Memory B cell (primary cell): Measurements from ENCODE around the gene COL23A1.

Source experiments
- ATAC-seq: fragments of 150-1000 bp; cut with Tn5 transposase; 2 replicates; pipeline ENCODE4 v1.10.0; 2021; ENCODE audit warnings: low read depth, mild to moderate bottlenecking, moderate library complexity
- DNase-seq, 2 donors: peaks; one replicate each; pipeline ENCODE4 v3.0.0; 2022; ENCODE audit warnings: low spot score in 2 of 2
- H3K27ac Mint-ChIP-seq: one replicate; pipeline ENCODE4 v1.8.0; 2022; ENCODE audit warnings: mild to moderate bottlenecking, moderate library complexity, mixed read lengths
- H3K27me3 Mint-ChIP-seq: one replicate; pipeline ENCODE4 v1.8.0; 2022; ENCODE audit warnings: mixed read lengths
- H3K36me3 Mint-ChIP-seq: one replicate; pipeline ENCODE4 v1.8.0; 2022; ENCODE audit warnings: mild to moderate bottlenecking, mixed read lengths
- H3K4me1 Mint-ChIP-seq: one replicate; pipeline ENCODE4 v1.8.0; 2022; ENCODE audit warnings: mixed read lengths
- H3K4me3 Mint-ChIP-seq: one replicate; pipeline ENCODE4 v1.8.0; 2022; ENCODE audit warnings: mild to moderate bottlenecking, moderate library complexity, mixed read lengths
- H3K9me3 Mint-ChIP-seq: one replicate; pipeline ENCODE4 v1.8.0; 2022; ENCODE audit warnings: mixed read lengths

The COL23A1 gene

DNA sequence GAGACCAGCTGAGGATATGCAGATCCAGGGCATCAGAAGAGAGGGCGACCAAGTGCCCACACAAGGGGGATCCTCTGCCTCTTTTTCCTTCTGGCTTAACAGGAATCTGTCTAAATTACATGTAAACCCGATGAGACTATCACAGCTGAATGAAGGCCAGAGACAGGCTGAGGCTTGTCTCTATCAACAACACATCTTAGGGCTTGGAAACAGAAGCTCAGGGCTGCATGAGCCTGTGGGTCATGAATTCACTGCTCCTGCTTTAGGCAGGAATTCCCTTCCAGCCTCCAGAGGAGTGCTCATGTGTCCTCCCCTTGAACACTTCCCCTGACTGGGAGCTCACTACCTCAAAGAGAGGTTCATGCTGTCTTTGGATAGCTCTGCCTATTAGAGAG lies 251.4 kb downstream of the COL23A1 start:
- peaks cover 6% of the 10 kb centered on the region for H3K27me3 Mint-ChIP-seq
- no peak overlapping the region for H3K27ac Mint-ChIP-seq
- no peaks in the 10 kb centered on the region for H3K4me1 Mint-ChIP-seq
- H3K9me3 Mint-ChIP-seq: no peaks in the 10 kb centered on the region
- no peak for ATAC-seq
- H3K4me3 Mint-ChIP-seq: no peak overlapping the region
- H3K36me3 Mint-ChIP-seq: no peaks in the 10 kb centered on the region
- DNase-seq: no peak

DNA sequence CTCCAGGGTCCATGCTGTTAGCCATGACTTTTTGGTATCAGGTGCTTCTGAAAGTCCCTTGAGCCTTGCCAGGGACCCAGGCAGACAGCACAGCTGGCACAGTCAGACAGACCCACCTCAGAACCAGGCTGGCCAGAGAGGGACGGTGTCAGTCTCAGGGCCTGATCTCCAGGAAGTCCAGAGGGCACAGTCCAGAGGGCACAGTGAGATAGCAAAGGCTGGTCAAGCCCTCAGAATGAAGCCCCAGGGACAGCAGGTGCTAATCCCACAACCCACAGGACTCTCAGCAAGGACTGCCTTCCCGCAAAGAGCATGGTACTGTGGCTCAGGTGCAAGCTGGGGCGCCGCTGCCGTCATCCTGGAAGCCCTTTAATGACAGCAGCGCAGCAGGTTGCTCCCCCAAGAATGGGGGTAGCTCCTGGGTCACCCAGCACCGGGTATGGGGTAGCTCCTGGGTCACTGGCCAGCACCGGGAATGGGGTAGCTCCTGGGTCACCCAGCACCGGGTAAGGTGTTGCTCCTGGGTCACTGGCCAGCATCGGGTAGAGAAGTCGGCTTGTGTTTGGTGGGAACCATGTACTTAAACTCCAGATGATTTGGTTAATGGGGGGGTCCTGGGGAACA lies 252.0 kb downstream of the COL23A1 start:
- H3K9me3 Mint-ChIP-seq: no peaks in the 10 kb centered on the region
- no peak overlapping the region for H3K4me3 Mint-ChIP-seq
- H3K4me1 Mint-ChIP-seq: no peaks in the 10 kb centered on the region
- ATAC-seq (no peak), DNase-seq (no peak)
- H3K36me3 Mint-ChIP-seq: no peaks in the 10 kb centered on the region
- no peak overlapping the region for H3K27ac Mint-ChIP-seq
- H3K27me3 Mint-ChIP-seq: peaks cover 6% of the 10 kb centered on the region

DNA sequence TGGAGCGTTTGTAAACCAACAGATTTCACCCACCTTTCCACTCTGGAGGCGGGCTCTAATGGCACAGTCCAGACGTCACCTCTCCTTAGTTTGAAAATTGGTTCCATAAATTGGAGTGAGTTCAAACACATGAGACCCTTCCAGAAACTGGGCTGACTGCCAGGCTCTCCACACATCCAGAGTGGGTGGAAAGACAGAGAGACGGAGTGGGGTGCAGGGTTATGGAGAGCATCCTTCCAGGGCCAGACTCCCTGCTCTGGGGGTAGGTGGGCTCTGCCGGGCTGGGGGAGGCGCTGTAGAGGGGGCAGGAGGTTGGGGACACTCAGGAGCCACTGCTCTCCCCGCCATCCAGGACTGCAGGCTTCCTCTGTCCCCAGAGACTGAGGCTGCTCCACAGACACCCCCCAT lies 252.9 kb downstream of the COL23A1 start:
- Mint-ChIP-seq H3K27ac (no peak overlapping the region), H3K4me1 (no peaks in the 10 kb centered on the region)
- DNase-seq: no peak

DNA sequence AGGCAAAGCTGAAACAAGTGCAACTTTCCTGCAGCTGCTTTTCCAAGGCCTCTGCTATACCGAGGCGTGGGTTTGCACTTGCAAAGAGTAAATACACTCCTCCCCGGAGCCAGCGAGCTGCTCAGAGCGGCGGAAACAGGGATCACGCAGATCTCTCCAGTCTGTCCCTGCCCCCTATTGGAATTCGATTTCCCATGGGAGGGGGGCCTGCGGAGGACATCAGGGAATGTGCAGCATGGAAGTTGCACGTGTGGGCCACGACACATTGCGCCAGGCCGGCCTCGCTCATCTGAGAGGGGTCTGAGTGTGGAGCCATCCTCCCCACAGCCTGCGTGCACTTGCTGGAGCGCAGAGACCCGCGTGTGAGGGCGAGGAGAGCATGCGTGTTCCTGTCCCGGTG lies 253.3 kb downstream of the COL23A1 start:
- Mint-ChIP-seq H3K4me3 (no peak overlapping the region), H3K27me3 (peaks cover 5% of the 10 kb centered on the region), H3K36me3 (no peaks in the 10 kb centered on the region), H3K9me3 (no peaks in the 10 kb centered on the region), H3K4me1 (no peaks in the 10 kb centered on the region), H3K27ac (no peak overlapping the region)
- DNase-seq: no peak
- ATAC-seq: no peak

More for the DNA sequence above, 252.9 kb downstream of the COL23A1 start:
- Mint-ChIP-seq H3K9me3 (no peaks in the 10 kb centered on the region), H3K36me3 (no peaks in the 10 kb centered on the region), H3K27me3 (peaks cover 6% of the 10 kb centered on the region), H3K4me3 (no peak overlapping the region)
- no peak for ATAC-seq

DNA sequence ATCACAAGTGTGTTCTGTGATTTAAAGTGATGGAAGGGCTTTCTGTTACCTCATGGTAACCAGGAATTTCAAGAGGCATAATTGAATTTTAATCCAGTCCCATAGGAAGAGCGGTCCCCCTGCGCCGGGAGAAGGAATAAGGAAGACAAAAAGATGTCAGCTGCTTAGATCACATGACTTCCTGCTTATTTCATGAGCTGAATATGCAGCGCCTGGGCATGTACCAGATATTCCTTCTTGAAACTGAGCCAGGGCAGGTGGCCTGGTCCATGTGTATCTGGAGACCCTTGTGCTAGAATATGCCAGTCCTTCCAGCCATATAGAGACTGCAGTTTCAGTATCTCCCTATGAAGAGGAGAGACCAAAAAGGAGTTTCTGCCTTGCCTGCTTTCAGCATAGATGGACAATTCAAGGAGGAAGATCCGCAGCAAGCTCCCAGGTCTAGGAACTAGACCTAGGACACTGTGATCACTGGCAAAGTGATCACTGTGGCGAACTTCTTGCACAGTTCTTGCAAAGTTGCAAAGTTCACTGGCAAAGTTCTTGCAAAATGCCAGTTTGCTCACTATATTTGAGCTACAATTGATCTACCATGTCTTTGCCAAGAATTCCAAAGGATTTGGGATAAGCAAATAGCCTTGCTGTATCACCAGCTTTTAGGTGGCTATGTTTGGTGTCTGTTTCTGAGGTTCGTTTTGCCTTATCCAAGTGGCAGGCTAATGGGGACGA lies 254.7 kb downstream of the COL23A1 start:
- Mint-ChIP-seq H3K9me3 (no peaks in the 10 kb centered on the region), H3K4me3 (no peak overlapping the region), H3K27ac (no peak overlapping the region), H3K4me1 (peaks cover 4% of the 10 kb centered on the region), H3K36me3 (no peaks in the 10 kb centered on the region), H3K27me3 (peaks cover 3% of the 10 kb centered on the region)
- ATAC-seq (no peak), DNase-seq (no peak)

DNA sequence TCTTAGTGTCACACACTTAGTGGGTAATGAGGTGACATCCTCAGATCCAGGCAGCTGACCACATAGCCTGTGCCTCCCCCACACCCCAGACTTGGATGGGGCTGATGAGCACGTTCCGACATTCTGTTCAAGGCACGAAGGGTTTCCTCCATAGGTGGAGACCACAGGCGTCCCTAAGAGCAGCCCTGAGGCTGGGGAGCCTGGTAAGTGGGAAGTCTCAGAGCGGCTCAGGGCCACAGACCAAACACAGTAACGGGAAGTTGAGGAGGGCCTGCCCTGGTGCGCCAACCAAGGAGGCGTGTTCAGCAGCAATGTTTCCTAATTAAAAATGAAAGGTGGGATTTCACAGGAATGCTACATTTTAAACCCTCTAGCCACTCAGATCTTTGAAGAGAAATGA lies 255.3 kb downstream of the COL23A1 start:
- H3K27me3 Mint-ChIP-seq: peaks cover 3% of the 10 kb centered on the region
- no peak overlapping the region for H3K27ac Mint-ChIP-seq
- H3K4me3 Mint-ChIP-seq: no peak overlapping the region

DNA sequence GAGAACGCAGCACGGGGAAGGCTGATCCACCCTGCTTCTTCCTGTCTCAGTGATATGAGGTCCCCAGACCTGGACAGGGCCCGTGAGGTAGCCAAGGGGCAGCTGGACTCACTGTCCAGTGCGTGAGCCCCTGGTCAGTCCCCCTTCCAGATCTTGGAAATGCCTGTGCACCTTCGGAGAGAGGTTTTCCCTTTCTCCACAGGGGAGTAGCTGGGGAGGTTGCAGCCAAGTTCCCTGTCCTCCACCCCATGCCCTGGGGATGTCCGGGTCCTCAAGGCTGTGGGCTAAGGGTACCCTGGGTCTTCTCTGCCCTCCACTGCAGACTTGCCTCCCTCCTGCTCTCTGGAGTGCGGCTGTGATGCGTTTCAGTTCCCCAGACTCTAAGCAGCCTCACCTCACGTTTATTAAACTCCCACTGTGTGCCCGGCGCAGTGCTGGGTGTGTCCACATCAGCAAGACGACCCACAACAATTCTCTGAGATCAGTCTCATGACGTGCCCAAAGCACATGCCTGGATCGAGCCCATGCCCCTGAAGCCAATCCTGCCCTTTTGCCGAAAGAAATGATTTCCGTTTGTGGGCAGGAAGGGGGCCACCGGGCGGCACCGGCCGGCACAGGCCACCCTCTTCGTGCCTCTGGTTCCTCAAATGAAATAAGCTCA lies 256.2 kb downstream of the COL23A1 start:
- Mint-ChIP-seq H3K4me3 (no peak overlapping the region), H3K27ac (no peak overlapping the region), H3K36me3 (no peaks in the 10 kb centered on the region), H3K9me3 (no peaks in the 10 kb centered on the region), H3K4me1 (peaks cover 4% of the 10 kb centered on the region), H3K27me3 (peaks cover 3% of the 10 kb centered on the region)
- DNase-seq (no peak), ATAC-seq (no peak)

More for the DNA sequence above, 255.3 kb downstream of the COL23A1 start:
- Mint-ChIP-seq H3K36me3 (no peaks in the 10 kb centered on the region), H3K9me3 (no peaks in the 10 kb centered on the region), H3K4me1 (peaks cover 4% of the 10 kb centered on the region)
- DNase-seq (no peak), ATAC-seq (no peak)

DNA sequence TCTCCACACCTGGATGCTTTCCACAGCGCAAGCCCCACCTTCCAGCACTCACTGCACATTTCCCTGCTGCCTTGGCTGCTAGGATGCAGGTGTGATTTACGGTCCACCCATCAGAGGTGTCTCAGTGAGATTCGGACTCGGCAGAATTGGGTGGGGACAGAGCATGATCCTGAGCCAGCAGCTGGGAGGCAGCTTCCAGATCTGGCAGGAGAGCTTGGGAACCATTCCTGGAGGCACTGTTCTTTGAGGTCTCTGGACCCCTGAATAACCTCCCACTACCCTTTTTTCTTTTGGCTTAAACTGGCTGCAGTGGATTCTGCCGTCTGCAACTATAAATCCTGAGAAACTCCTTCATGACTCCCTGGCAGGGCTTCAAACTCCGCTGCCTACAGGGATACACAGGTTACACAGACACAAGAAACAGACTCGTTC lies 258.0 kb downstream of the COL23A1 start:
- ATAC-seq (no peak), DNase-seq (no peak)
- no peak overlapping the region for H3K27ac Mint-ChIP-seq
- no peaks in the 10 kb centered on the region for H3K9me3 Mint-ChIP-seq
- H3K4me3 Mint-ChIP-seq: no peak overlapping the region
- H3K36me3 Mint-ChIP-seq: no peaks in the 10 kb centered on the region
- peaks cover 6% of the 10 kb centered on the region for H3K4me1 Mint-ChIP-seq
- peaks cover 3% of the 10 kb centered on the region for H3K27me3 Mint-ChIP-seq

DNA sequence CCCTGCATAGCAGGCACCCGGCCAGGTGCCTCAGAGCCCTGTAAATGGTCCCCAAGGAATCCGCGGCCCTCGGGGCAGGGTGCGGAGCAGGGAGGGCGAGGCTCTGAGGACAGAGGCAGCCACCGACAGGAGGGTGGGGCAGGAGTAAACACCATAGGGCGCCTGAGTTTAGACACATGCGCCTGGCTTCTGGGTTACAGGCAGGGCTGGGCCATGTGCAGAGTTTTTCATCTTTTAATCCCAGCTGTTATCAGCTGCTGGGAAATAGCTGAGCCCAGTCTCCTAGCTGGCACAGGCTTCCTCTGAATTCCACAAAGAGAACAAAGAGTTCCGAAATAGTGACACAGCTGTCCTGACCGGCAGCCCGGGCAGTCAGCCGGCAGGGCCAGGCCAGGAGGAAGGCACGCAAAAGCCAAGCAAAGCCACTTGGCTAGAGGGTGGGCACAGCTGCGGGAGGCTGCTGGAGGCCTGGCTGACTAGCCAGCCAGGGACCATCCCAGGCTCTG lies 258.6 kb downstream of the COL23A1 start:
- Mint-ChIP-seq H3K27me3 (peaks cover 3% of the 10 kb centered on the region), H3K9me3 (no peaks in the 10 kb centered on the region), H3K27ac (no peak overlapping the region), H3K4me1 (peaks cover 6% of the 10 kb centered on the region), H3K36me3 (no peaks in the 10 kb centered on the region), H3K4me3 (no peak overlapping the region)
- ATAC-seq: no peak
- no peak for DNase-seq

DNA sequence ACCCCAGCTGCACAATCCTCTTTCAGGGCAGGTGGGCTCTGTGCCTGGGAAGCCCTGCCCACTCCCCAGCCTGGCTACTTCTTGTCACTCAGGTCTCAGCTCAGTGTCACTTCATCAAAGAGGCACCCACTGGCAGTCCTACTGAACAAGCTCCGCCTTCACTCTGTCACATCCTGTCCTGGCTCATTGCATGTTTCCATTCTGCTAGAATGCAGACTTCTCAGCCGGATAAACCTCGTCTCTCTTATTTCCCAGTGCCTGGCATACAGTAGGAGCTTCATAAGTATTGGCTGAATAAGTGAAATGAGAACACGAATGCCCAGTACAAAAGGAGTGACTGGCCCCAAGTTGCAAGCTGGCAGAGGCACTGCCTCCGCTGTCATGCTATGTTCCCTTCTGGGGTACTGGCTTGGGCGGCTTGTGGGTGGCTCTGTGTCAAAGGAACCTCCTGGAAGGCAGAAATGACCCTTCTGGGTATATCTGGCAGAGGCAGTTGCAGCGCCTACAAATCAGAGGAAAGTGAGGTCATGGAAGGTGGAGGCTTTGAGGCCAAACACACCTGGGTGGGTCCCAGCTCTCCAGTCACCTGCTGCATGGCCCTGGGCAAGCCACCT lies 259.3 kb downstream of the COL23A1 start:
- DNase-seq (no peak), ATAC-seq (no peak)
- Mint-ChIP-seq H3K36me3 (no peaks in the 10 kb centered on the region), H3K4me1 (peaks cover 6% of the 10 kb centered on the region), H3K27ac (no peak overlapping the region), H3K27me3 (peaks cover 2% of the 10 kb centered on the region), H3K9me3 (no peaks in the 10 kb centered on the region), H3K4me3 (no peak overlapping the region)

DNA sequence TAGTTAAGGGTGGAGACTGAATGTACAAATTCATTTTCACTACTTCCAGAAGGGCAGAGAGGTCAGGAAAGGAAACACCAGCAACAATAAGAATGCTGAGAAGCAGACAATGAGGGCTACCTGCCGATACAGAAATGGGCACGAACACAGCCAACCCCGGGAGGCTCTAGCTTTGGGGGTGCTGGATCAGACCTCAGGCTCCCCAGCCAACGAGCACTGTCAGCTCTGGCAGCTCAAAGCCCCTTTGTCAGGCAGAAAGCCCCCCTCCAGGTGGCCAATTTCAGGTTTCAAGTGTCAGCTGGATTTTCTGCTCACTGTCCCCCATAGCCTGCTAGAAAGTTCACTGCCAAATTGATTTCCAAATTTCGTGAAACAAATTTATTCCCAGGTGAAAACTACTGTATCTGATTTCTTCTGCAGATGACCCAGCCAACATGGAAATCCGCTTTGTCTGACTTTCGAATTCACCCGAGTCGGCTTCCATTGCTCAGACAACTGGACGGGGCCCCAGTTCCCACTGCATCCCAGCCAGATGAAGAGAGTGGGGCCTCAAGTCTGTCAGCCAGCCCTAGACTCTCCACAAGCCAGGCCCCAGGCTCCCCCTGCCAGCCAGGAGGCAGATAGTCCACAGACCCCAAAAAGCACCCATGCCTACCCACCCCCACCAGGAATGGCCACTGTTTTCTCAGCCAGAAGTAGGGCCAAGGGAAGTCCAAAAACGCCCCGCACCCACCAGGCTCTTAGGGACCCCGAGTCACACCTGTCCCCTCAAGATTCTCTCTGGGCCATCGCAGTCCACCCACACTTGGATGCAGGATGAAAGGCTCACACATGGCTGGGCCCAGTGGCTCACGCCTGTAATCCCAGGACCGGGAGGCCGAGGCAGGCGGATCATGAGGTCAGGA lies 261.1 kb downstream of the COL23A1 start:
- peaks cover 19% of the 10 kb centered on the region for H3K4me1 Mint-ChIP-seq
- no peak overlapping the region for H3K4me3 Mint-ChIP-seq
- no peak for ATAC-seq
- H3K9me3 Mint-ChIP-seq: no peaks in the 10 kb centered on the region
- H3K36me3 Mint-ChIP-seq: no peaks in the 10 kb centered on the region
- peaks cover under 1% of the 10 kb centered on the region for H3K27me3 Mint-ChIP-seq
- DNase-seq: no peak
- H3K27ac Mint-ChIP-seq: no peak overlapping the region

DNA sequence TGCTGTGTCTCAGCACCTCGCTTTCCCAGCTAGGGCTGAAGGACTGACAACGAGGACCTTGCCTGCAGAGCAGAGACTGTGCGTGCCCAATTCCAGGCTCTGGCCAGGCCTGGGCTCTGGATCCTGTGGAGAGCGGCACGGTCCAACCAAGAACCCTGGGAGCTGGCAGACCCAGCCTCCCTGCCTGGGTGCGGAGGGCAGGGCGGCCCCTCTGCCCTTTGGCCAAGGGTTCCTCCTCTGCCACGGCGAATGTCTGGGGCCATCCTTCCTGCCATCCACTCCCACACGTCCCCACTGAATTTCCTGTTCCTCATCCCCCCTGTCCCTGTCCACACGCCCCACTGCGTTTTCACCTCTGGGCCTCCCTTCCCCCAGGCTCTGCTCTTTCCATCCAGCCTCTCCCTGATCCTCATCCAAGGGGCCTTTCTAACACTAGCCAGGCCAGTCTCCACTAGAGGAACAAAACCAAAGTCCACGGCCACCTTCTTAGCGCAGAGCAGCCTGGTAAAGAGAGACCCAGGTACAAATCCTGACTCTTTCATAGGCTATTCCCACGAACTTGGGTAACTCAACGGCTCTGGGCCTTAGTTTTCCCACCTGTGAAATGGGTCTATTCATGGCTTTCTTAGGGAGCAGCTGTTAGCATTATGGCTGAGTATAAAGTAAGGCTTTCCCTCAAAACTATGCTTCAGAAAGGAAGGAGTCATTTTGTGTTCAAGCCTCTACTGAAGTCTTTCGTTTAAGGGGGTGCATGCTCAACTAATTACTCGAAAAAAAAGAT lies 262.1 kb downstream of the COL23A1 start:
- H3K4me1 Mint-ChIP-seq: peaks cover 28% of the 10 kb centered on the region
- DNase-seq (no peak), ATAC-seq (no peak)
- H3K27ac Mint-ChIP-seq: no peak overlapping the region
- no peaks in the 10 kb centered on the region for H3K27me3 Mint-ChIP-seq
- no peaks in the 10 kb centered on the region for H3K36me3 Mint-ChIP-seq
- H3K9me3 Mint-ChIP-seq: no peaks in the 10 kb centered on the region
- no peak overlapping the region for H3K4me3 Mint-ChIP-seq

DNA sequence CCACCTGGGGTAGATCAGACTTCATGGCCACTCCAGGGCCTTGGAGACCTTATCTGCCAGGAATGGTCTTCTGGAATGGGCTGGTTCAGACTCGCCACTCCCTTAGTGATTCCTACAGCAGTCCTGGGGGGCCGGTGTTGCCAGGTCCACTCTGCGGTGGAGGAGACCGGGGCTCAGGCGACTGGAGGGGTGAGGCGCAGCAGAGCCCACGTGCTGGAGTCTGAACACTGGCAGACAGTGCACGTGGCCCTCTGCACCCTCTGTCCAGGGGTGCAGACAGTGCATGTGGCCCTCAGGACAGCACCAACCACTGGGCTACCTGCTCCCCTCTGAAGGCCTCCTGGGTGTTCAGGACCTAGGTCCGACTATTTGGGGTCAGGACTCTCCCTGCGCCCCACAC lies 262.7 kb downstream of the COL23A1 start:
- Mint-ChIP-seq H3K27ac (no peak overlapping the region), H3K4me3 (no peak overlapping the region)

More for the DNA sequence above, 262.7 kb downstream of the COL23A1 start:
- ATAC-seq: no peak
- Mint-ChIP-seq H3K4me1 (peaks cover 28% of the 10 kb centered on the region), H3K27me3 (no peaks in the 10 kb centered on the region), H3K9me3 (no peaks in the 10 kb centered on the region), H3K36me3 (no peaks in the 10 kb centered on the region)
- DNase-seq: no peak
